Colon (tissue), 2 donors: ENCODE measurements around the gene PDGFA.

Source experiments
- FAIRE-seq: peaks from 2 replicates; lab custom pipeline; 2012; peaks lifted over from hg19 to GRCh38; lab: Jason Lieb, UNC
- donor health status: control.
- donor health status: control.

The PDGFA gene

DNA sequence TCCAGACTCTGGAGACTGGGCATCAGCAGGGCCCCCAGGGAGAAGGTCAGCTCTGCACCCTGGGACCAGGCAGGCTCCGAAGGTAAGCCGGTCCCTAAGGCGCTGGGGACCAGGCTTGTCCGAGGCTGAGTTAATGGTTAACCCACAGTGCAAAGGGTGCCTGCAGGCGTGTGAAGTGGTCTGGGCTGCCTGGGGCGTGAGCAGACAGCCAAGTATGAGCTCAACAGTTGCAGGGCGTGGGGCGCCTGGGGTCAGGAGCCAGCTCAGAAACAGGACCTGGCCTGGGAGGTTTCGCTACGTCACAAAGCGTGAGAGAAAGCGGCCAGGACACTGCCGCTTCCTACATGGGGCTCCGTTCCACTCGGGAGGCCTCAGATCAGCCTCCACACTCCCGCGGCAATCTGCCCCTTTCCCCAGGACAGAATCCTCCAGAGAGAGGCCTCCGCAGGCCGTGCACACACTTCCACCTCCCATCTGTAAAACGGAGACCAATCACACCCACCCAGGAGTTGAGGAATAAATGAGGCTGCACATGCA lies 16.0 kb downstream of the PDGFA start:
- no peak for FAIRE-seq

DNA sequence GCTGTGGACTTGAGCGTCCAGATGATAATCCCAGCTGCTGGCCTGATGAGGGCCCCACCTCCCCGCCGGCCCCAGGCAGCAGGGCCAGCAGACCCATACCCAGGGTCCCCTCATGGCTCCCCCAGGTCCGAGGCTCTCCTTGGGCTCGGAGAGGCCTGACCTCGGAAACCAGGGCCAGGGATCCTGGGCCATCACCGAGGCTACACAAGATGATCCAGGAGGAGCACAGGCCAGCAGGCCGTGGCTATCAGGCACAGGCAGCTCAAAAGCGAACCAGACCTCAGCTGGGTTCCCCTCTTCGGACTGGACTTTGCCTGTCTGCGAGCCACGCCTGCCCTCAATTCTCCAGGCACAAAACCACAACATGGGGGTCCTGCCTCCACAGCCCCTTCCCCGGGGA lies 17.4 kb downstream of the PDGFA start:
- FAIRE-seq = no peak

- no peak for FAIRE-seq
These were observed 18.1 kb downstream of the PDGFA start for GRCh38 chr7:501526-501925.

- no peak for FAIRE-seq
These were observed 18.9 kb downstream of the PDGFA start for GRCh38 chr7:500521-501420.

DNA sequence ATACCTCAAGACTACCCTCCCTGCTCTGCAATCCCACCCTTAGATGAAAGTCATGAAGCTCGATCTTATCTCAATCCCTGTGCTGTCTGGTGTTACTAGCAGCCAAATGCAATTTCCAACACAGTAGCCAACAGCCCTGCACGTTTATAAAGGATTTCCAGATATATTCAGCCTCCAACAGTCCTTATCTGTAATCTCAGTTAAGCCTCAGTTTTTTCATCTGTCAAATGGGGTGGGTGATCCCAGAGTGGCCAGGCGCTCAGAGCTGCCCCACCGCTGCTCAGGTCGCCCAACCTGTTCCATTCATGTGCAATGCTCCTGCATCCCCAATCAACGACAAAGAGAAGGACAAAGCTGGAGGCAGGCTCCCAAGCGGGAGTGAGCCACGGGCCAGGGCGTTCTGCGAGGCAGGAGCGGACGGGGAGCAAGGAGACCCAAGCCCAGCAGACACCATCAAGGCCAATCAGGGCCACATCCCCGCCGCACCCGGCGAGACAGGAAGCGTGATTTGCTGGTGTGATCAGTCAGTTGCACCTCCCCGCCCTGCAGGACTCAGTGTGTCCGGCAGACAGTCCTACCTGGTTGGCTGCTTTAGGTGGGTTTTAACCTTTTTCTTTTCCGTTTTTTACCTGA lies 19.7 kb downstream of the PDGFA start:
- FAIRE-seq = no peak

DNA sequence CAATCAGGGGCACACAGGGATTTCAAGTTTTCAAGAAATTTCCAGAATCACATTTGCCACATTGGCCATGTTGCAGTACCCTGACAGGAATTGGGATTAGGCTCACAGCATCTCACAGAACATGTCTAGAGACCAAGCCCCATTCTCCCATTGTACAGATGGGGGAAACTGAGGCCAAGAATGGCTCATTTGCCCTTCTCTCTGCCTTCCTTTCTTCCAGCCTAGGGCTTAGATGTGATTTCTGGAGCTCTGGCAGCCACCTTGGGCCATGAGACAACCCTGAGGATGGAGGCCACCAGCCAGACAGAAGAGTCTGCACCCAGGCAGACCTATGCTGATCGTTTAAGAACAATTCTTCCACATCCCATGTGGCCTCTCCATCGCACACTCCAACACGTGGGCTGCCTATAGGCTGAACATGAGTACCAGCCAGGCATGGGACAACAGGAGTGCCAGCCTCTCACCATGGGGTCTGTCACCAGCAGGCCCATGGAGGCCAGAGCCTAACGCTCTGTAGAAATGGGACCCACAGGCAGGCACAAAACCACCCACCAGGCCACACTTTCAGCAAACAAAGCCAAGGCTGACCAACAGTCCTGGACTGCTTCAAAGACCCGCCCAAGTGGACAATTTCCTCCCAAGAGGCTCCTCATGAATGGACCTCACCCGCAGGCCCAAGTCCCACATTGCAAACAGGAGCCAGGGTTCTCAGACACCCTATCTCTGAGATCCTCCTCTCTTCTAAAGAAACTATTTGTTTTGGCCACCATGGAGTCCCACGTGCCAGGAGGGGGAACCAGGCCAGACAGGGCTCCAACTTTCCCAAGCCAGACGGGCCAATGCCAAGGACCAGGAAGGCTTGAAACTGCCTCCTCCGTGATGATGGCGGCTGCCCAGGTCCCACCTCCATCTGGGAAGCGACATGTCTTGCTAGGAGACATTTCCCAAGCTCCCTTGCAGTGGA lies 20.7 kb downstream of the PDGFA start:
- no peak for FAIRE-seq

DNA sequence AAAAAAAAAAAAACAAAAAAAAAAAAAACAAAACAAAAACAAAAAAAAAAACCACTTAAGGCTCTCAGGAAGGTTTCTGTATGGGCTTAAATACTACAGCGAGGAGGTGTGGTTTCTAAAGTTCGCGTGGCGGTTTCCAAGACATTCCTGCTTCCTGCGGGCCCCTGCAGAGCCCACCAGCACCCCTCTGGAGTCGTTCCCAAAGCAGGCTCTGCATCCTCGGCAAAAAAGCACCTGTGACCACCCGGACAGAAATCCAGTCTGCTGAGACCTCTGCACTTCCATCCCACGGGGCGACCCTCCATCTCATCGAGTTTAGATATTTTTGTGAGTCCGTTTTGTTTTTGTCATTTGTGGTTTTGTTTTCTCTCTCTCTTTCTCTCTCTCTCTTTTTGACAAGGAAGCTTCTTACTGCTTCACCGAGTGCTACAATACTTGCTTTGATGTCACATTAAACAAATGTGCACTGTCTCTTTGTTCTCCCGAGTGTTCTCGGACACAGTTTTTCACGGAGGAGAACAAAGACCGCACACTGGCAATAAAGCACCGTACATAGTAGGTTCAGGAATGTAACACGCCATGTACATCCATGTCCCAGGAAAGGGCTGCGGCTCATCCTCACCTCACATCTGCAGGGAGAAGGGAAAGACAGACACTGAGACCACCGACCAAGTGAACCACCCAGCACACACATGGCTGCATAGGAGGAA lies 21.5 kb downstream of the PDGFA start:
- FAIRE-seq = no peak

DNA sequence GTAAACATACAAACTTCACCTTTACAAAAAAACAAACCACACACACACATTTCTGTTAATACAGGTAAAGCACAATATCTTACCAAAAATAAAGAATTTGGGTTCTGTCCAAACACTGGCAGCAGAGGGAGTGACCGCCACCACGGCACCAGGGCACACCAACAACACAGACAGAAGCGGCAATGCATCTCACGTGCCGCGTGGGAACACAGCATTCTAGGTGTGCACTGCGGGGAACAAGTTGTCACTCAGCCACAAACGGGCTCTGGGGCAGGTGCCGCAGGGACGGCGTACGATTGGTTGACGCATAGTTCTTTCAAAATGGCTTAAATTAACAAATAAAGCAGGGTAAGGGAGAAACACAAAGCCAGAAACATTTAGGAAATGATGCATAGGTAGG lies 22.3 kb downstream of the PDGFA start:
- no peak for FAIRE-seq

GRCh38 chr7:496528-497295 lies 22.9 kb downstream of the PDGFA start:
- FAIRE-seq = no peak

GRCh38 chr7:495761-496321 lies 23.8 kb downstream of the PDGFA start:
- FAIRE-seq = no peak

DNA sequence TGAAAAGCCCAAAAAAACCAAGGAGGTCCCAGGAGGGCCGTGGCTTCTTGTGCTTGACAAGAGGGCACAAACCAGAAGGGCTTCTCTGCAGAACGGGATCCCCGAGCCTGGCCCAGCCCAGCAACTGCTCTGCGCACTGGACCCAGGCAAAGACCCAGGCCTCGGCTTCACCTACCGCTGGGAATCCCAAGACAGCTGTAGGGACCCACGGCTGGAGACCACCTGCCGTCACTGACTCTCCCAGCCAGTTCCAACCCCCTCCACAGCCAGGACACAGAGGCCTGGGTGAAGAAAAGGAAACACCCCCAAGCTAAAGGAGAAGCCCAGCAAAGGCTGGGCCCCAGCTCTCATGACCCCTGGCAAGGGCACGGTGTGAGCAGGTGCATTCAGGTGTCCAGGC lies 24.3 kb downstream of the PDGFA start:
- no peak for FAIRE-seq

DNA sequence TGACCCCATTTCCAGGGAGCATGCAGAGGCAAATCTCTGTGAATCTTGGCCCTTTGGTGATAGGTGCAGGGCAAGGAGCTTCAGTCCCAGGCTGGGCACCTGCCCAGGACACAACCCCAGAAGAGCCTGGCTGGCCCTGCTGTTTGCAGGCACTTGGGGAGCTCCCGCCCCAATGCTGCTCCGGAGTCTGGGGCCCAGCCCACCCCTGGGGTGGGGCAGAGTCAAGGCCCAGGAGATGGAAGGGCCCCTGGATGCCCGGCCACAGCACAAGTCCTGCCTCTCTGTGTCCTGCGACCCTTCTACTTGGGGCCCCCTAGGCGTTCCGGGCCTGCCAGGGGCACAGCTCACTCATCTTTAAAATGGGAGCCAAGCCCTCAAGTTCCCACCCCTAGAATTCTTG lies 24.7 kb downstream of the PDGFA start:
- FAIRE-seq = no peak

- FAIRE-seq = no peak
These were observed 25.4 kb downstream of the PDGFA start for GRCh38 chr7:494259-494687.

DNA sequence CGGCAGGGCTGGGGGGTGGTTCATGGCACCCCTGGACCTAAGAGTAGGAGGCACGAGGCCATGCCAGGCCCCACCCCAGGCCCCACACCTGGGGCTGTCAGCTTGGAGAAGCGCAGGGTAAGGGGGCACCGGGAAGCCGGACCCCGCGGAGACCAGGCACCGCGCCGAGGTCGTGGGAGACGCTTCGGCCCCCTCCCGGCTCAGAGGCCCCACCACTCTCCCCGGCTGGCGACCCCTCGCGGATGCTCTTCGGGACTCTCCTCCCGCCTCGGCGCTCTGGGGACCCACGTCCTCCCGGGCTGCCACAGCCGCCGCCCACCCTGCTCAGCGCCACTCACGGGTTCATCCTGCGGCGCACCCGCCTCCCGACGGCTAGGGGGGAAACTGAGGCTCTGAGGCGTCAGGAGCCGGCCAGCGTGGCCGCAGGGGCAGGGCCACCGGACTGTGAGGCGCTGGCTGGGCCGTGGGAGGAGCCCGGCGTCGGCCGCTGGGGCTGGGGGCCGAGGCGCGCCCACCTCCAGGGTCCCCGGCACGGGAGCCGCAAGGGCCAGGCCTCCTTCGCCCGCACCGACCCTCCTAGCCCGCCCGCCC lies 25.9 kb downstream of the PDGFA start:
- no peak for FAIRE-seq

DNA sequence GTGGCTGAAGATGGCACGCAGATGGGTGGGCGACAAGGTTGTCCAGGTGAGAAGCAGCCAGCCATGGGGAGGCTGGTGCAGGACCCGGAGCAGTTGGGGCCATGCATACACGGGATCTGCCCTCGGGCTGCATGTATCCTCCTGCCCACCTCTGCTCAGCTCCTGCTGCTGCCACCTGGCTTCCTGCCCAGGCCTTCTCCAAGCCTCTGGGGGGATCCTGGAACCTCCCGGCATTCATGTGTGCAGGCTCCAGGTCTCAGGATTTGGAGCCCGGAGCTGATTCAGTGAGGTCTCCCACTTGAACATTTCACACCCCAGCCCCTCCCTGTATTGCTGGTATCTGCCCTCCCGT lies 27.0 kb downstream of the PDGFA start:
- no peak for FAIRE-seq

- no peak for FAIRE-seq
These were observed 27.5 kb downstream of the PDGFA start for GRCh38 chr7:491958-492713.

DNA sequence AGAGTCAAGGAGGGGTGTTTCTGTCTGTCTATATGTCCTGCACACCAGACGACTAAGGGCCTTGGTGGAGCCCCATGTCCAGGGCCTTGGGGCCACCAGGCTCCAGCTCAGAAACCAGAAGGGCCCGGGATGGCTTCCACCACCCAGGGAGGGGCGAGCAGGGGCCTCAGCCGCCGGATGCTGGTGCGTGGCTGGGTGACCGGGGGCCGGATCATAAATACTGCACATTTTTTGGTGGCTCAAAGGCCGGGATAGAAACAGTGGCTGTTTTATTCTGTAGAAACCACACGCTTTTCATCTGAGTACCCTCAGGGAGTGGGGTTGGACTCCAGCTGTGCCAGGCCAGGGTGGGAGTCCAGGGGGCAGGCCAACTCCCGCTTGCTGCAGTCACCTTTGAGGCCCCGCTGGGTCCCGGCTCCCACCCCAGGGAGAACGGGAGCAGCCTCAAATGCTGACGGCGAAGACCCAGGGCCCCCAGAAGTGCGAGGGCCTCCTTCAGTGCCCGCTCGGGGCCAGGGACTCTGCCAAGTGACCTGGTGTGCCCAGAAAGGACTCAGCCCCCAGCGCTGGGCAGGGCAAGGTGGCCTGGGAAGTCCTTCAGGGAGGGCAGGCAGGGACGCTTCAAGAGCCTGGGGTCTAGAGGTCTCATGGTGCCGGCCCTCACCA lies 28.2 kb downstream of the PDGFA start:
- no peak for FAIRE-seq

DNA sequence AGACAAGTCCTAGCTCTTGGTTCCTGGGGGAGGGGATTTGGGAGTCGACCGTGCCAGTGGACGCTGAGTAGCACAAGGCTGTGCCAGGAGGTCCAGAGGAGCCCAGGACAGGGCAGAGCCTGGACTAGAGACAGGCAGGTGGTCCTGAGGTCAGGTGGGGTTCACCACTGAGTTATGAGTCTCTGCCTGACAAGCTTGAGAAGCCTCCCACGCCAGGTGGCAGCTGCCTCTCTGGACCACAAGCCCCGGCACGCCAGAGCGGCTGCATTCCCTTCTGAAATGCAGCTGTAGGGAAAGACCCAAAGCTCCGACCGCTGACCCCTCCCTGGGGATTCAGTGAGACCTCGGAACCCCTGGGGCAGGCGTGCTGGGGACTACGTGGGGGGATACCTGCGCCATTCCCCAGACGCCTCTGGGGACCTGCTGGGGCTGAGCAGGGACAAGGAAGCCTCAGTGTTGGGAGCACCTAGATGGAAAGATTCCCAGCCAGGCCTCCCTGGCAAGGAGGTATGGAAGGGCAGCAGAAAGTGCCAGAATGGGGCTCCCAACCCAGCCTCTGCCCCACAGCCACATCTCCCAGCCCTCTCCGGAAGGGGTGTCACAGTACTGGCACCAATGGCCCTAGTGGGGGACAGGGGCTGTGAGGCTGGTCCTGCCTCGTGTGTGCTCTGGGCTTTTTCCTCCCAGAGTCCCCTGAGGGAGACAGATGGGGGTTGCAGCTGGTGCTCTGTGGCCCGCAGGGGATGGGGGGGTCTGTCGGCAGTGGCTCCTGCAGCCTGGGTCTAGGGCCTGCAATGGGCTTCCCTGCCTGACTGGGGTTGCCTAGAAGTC lies 29.0 kb downstream of the PDGFA start:
- FAIRE-seq = no peak
